Measurements from ENCODE around the gene HSPA5.

The HSPA5 gene

GRCh38 chr9:125214186-125214585, 27.0 kb downstream of the HSPA5 start:
- H3K27ac ChIP-seq (ENCODE audit: low read length), result no peak overlapping the region

GRCh38 chr9:125204477-125204876, 36.7 kb downstream of the HSPA5 start:
- Histone ChIP-seq H3K36me3 (ENCODE audit: insufficient read depth, low read length) (peaks cover 12% of the 10 kb centered on the region; the same call in 1 of the 2 replicates), H3K4me3 (ENCODE audit: low read depth in 1 of 2, low read length in 2 of 2) (no peak overlapping the region), H3K9ac (ENCODE audit: low read depth, low read length) (no peak overlapping the region), H2AFZ (ENCODE audit: low read depth, low read length) (no peak overlapping the region), H3K27ac (ENCODE audit: low read length) (no peak overlapping the region), H3K4me1 (ENCODE audit: insufficient read depth, low read length) (peaks cover 12% of the 10 kb centered on the region), H3K79me2 (ENCODE audit: insufficient read depth, low read length) (peaks cover 7% of the 10 kb centered on the region), H3K27me3 (ENCODE audit: insufficient read depth, low read length, poor library complexity) (no peaks in the 10 kb centered on the region), H3K4me2 (ENCODE audit: insufficient read depth, low read length) (no peak overlapping the region), H3K9me3 (ENCODE audit: insufficient read depth, low read length, severe bottlenecking) (no peaks in the 10 kb centered on the region), H4K20me1 (ENCODE audit: insufficient read depth, low read length) (no peaks in the 10 kb centered on the region)
- no peak for ATAC-seq (ENCODE audit: insufficient read depth, low read depth)
- no peak for TF ChIP-seq CTCF (IDR thresholded peaks at IDR 0.05; ENCODE audit: borderline replicate concordance, extremely low read depth, low read length, poor library complexity, severe bottlenecking)
- no peak for TF ChIP-seq EZH2 (IDR thresholded peaks at IDR 0.05; ENCODE audit: borderline replicate concordance, low read depth, low read length, severe bottlenecking)
- no peak for DNase-seq

More at GRCh38 chr9:125214186-125214585, 27.0 kb downstream of the HSPA5 start:
- no peaks in the 10 kb centered on the region for H3K27me3 ChIP-seq (ENCODE audit: insufficient read depth, low read length, poor library complexity)
- H3K9ac ChIP-seq (ENCODE audit: low read depth, low read length), result no peak overlapping the region
- H3K79me2 ChIP-seq (ENCODE audit: insufficient read depth, low read length), result no peaks in the 10 kb centered on the region
- ATAC-seq (ENCODE audit: insufficient read depth, low read depth) (no peak), DNase-seq (no peak)
- TF ChIP-seq EZH2 (IDR thresholded peaks at IDR 0.05; ENCODE audit: borderline replicate concordance, low read depth, low read length, severe bottlenecking), result no peak
- TF ChIP-seq CTCF (IDR thresholded peaks at IDR 0.05; ENCODE audit: borderline replicate concordance, extremely low read depth, low read length, poor library complexity, severe bottlenecking), result no peak
- no peak overlapping the region for H3K4me3 ChIP-seq (ENCODE audit: low read depth in 1 of 2, low read length in 2 of 2)
- no peak overlapping the region for H3K4me2 ChIP-seq (ENCODE audit: insufficient read depth, low read length)
- H3K36me3 ChIP-seq (ENCODE audit: insufficient read depth, low read length), result peaks cover 14% of the 10 kb centered on the region; the same call in 1 of the 2 replicates
- H2AFZ ChIP-seq (ENCODE audit: low read depth, low read length), result no peak overlapping the region
- H4K20me1 ChIP-seq (ENCODE audit: insufficient read depth, low read length), result no peaks in the 10 kb centered on the region
- no peaks in the 10 kb centered on the region for H3K9me3 ChIP-seq (ENCODE audit: insufficient read depth, low read length, severe bottlenecking)
- H3K4me1 ChIP-seq (ENCODE audit: insufficient read depth, low read length), result no peaks in the 10 kb centered on the region

- Histone ChIP-seq H3K4me2 (ENCODE audit: insufficient read depth, low read length) (no peak overlapping the region), H3K4me1 (ENCODE audit: insufficient read depth, low read length) (peaks cover 15% of the 10 kb centered on the region), H3K27ac (ENCODE audit: low read length) (no peak overlapping the region), H3K36me3 (ENCODE audit: insufficient read depth, low read length) (peaks cover 11% of the 10 kb centered on the region; the same call in 1 of the 2 replicates), H4K20me1 (ENCODE audit: insufficient read depth, low read length) (no peaks in the 10 kb centered on the region), H3K79me2 (ENCODE audit: insufficient read depth, low read length) (peaks cover 7% of the 10 kb centered on the region), H2AFZ (ENCODE audit: low read depth, low read length) (no peak overlapping the region), H3K27me3 (ENCODE audit: insufficient read depth, low read length, poor library complexity) (no peaks in the 10 kb centered on the region), H3K4me3 (ENCODE audit: low read depth in 1 of 2, low read length in 2 of 2) (no peak overlapping the region), H3K9ac (ENCODE audit: low read depth, low read length) (no peak overlapping the region), H3K9me3 (ENCODE audit: insufficient read depth, low read length, severe bottlenecking) (no peaks in the 10 kb centered on the region)
- no peak for TF ChIP-seq EZH2 (IDR thresholded peaks at IDR 0.05; ENCODE audit: borderline replicate concordance, low read depth, low read length, severe bottlenecking)
- TF ChIP-seq CTCF (IDR thresholded peaks at IDR 0.05; ENCODE audit: borderline replicate concordance, extremely low read depth, low read length, poor library complexity, severe bottlenecking), result peak; percentile 6
- ATAC-seq (ENCODE audit: insufficient read depth, low read depth) (no peak), DNase-seq (no peak)
These were observed 38.1 kb downstream of the HSPA5 start for GRCh38 chr9:125202846-125203618.
